ENCODE data around the gene SLC4A4. TPM values are rescaled to one million over a fixed set of nuclear protein-coding genes. Genes with fewer than 3 reads are reported as not detected.

SLC4A4 gene
- total RNA-seq (2016; rRNA removed; fragmentation: Illumina TruSeq; extraction: Trizol), result not detected in 2 replicates
- not detected in 2 replicates for total RNA-seq (2016; cell fraction: cytosol; rRNA removed; fragmentation: Illumina TruSeq; extraction: Trizol; ENCODE audit: low read depth)
- 0.02 and 0.03 TPM in 2 replicates for total RNA-seq (2016; cell fraction: insoluble cytoplasmic fraction; rRNA removed; fragmentation: Illumina TruSeq; extraction: Trizol)
- not detected in 2 replicates for total RNA-seq (2016; cell fraction: membrane; rRNA removed; fragmentation: Illumina TruSeq; extraction: Trizol)
- total RNA-seq (2016; cell fraction: nucleus; rRNA removed; fragmentation: Illumina TruSeq; extraction: Trizol), result not detected in 2 replicates
- 0.01 TPM in 1 of 2 replicates, not detected in the other for polyA plus RNA-seq (2011; rRNA removed)
- polyA plus RNA-seq (2011; cell fraction: cytosol; rRNA removed), result under 0.01 and 0.01 TPM in 2 replicates
- polyA plus RNA-seq (2011; cell fraction: nucleus; rRNA removed), result not detected in 2 replicates
- polyA plus RNA-seq (2012), result not detected in 2 replicates
- not detected in 2 replicates for polyA plus RNA-seq (2016; cell fraction: cytosol; fragmentation: Illumina TruSeq; extraction: Trizol; ENCODE audit: low read depth)
- polyA plus RNA-seq (2016; cell fraction: insoluble cytoplasmic fraction; fragmentation: Illumina TruSeq; extraction: Trizol; ENCODE audit: low read depth), result not detected in 2 replicates
- not detected in 2 replicates for polyA plus RNA-seq (2016; cell fraction: membrane; fragmentation: Illumina TruSeq; extraction: Trizol; ENCODE audit: low read depth)
- not detected in 2 replicates for polyA plus RNA-seq (2016; cell fraction: nucleus; fragmentation: Illumina TruSeq; extraction: Trizol; ENCODE audit: insufficient read depth, low read depth)
- polyA minus RNA-seq (2011; rRNA and poly(A)+ RNA removed; ENCODE audit: low replicate concordance), result not detected in 2 replicates
- polyA minus RNA-seq (2011; cell fraction: cytosol; rRNA and poly(A)+ RNA removed), result not detected in 2 replicates
- not detected in 2 replicates for polyA minus RNA-seq (2011; cell fraction: nucleus; rRNA and poly(A)+ RNA removed)
- percentile 4 among the genes with signal in this experiment for Bru-seq, nascent RNA
- percentile 10 among the genes with signal in this experiment for BruChase-seq, experiment 1, labeled RNA remaining after a 6-hour chase
- percentile 12 among the genes with signal in this experiment for BruChase-seq, experiment 2, labeled RNA remaining after a 2-hour chase
- long read RNA-seq, experiment 1, result 0 reads
- long read RNA-seq, experiment 2, result 0 reads

GRCh38 chr4:71338846-71339593 lies at the start of gene SLC4A4:
TSS of gene SLC4A4 (plus strand) at chr4:71339020.
- H2AFZ ChIP-seq (ENCODE audit: low read length), result no peak within 1 kb of the TSS
- in situ Hi-C loops (cut with HindIII; ENCODE audit: extremely low pct_ligation_motif_present, low pct_unique_long_range_greater_than_20kb), result no loop called here
- no peak within 1 kb of the TSS for H3K4me2 ChIP-seq (ENCODE audit: low read depth, low read length)
- H3K27me3 ChIP-seq (ENCODE audit: control insufficient read depth in 1 of 2, insufficient read depth in 2 of 2, low read length in 2 of 2), result no peaks in the 10 kb centered on the region
- no peak within 1 kb of the TSS for H3K27ac ChIP-seq (ENCODE audit: extremely low read length, insufficient read depth, low read length)
- no peaks in the 10 kb centered on the region for H3K9me3 ChIP-seq (ENCODE audit: low read length)
- no peaks in the 10 kb centered on the region for H3K36me3 ChIP-seq (replicated peaks in 1 of 2; ENCODE audit: control insufficient read depth in 1 of 2, insufficient read depth in 2 of 2, low read length in 2 of 2)
- ChIA-PET POLR2A (no interaction called here), CTCF (ENCODE audit: low intra/inter-chr PET ratio, low total read pairs) (no interaction called here)
- no peak for DNase-seq (ENCODE audit: low spot score)
- no peaks in the 10 kb centered on the region for H3K79me2 ChIP-seq (ENCODE audit: insufficient read depth, low read length)
- ATAC-seq, result no peak
- H3K9ac ChIP-seq (ENCODE audit: insufficient read depth, low read depth, low read length), result no peak within 1 kb of the TSS
- intact Hi-C loops (cut with micrococcal nuclease; ENCODE audit: unreplicated experiment), result no loop called here
- H3K4me3 ChIP-seq (replicated peaks in 1 of 3; ENCODE audit: insufficient read depth in 1 of 3, low read depth in 2 of 3, low read length in 3 of 3), result no peak within 1 kb of the TSS
- no peak for FAIRE-seq
- BruUV-seq (replicated peaks), result no TSS peak
- 57% methylated on average over 8 of the region's 8 CpGs for WGBS (ENCODE audit: low lambda C conversion rate)
- no peaks in the 10 kb centered on the region for H3K4me1 ChIP-seq (ENCODE audit: insufficient read depth, low read length)
- H4K20me1 ChIP-seq (ENCODE audit: insufficient read depth, low read length), result no peaks in the 10 kb centered on the region
- TF ChIP-seq KDM2A (CRISPR knock-in tag; IDR thresholded peaks at IDR 0.05; ENCODE audit: borderline replicate concordance, low read depth), result no peak
- no peak for TF ChIP-seq ZNF891 (CRISPR knock-in tag; IDR thresholded peaks at IDR 0.05)
- TF ChIP-seq TBX3 (IDR thresholded peaks at IDR 0.05; ENCODE audit: borderline replicate concordance), result no peak
- TF ChIP-seq KIAA2018 (CRISPR knock-in tag; IDR thresholded peaks at IDR 0.05; ENCODE audit: borderline replicate concordance), result no peak
- TF ChIP-seq MZF1 (CRISPR knock-in tag; IDR thresholded peaks at IDR 0.05; ENCODE audit: borderline replicate concordance), result no peak
- no peak for TF ChIP-seq ZNF20 (CRISPR knock-in tag; IDR thresholded peaks at IDR 0.05)
- TF ChIP-seq FOXK1 (CRISPR knock-in tag; IDR thresholded peaks at IDR 0.05; ENCODE audit: borderline replicate concordance, low read depth), result no peak
- no peak for TF ChIP-seq POLR2G (IDR thresholded peaks at IDR 0.05; ENCODE audit: low read depth, low read length)
- TF ChIP-seq SP5 (CRISPR knock-in tag; IDR thresholded peaks at IDR 0.05; ENCODE audit: borderline replicate concordance, low read depth), result no peak
- no peak for TF ChIP-seq MEF2D (CRISPR knock-in tag; IDR thresholded peaks at IDR 0.05)
- no peak for TF ChIP-seq TBX2 (CRISPR knock-in tag; IDR thresholded peaks at IDR 0.05; ENCODE audit: borderline replicate concordance)
- no peak for TF ChIP-seq KMT2A (CRISPR knock-in tag; IDR thresholded peaks at IDR 0.05)

Measured in HepG2 (cell line).